ENCODE data around the gene TBR1.

The TBR1 gene
- total RNA-seq, result 0 to 0.49 (median 0.13) reads per million in 4 experiments

DNA sequence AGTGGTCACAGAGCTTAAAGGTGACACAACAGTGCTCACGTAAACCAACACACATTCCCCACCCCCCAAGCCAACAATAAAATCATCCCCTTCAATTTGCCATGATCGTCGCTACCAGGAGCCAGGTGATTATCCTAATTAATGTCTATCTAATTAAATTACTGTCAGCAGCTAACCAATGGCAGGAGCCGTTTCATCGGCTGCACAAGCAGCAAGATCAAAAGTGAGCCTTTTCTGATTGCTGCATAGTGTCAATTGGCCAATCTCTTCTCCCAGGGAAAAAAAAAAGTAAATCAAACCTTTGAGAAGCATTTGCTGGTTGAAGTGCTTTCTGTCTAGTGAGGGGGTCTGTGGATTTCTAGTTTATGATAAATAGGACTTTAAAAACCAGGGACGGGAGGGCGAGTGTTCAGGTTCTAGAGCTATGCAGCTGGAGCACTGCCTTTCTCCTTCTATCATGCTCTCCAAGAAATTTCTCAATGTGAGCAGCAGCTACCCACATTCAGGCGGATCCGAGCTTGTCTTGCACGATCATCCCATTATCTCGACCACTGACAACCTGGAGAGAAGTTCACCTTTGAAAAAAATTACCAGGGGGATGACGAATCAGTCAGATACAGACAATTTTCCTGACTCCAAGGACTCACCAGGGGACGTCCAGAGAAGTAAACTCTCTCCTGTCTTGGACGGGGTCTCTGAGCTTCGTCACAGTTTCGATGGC lies at the start of gene TBR1:
Gene TBR1, plus strand, starts transcription at position 311 of the 721 bp plus-strand sequence. Its CDS starts 114 bp downstream, at position 425.
- no peak for DNase-seq

DNA sequence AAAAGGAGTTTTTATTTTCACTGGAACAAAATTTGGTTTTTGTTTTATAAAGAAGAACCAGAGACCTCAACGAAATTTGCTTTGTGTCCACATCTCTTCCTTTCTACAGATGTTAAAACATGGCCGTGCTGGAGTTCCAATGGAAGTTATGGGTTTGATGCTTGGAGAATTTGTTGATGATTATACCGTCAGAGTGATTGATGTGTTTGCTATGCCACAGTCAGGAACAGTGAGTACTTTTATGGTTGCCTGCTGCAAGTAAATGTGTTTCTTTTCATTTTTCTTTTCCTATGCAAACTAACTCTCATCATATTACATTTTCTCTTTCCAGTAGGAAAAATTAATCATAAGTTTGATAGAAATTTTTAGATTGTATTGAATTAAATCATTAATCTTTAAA lies 48.4 kb upstream of the TBR1 start:
- no peak for DNase-seq

DNA sequence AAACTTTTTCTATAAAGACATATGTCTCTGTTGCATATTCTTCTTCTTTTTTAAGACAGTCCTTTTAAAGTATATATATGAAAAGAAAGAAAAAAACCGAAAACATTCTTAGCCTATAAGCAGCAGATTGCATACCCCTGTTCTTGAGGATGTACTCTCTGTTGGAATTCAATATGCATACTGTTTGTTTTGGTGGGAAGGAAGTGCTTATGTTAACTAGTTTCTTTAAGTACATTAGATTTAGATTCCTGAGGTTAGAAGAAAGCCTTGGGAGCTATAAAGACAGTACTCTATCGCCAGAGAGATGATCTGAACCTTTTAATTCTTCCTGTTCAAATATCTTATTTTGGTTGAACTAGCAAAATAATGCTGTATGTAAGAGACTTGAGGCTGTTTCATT lies 46.8 kb upstream of the TBR1 start:
- no peak for DNase-seq

DNA sequence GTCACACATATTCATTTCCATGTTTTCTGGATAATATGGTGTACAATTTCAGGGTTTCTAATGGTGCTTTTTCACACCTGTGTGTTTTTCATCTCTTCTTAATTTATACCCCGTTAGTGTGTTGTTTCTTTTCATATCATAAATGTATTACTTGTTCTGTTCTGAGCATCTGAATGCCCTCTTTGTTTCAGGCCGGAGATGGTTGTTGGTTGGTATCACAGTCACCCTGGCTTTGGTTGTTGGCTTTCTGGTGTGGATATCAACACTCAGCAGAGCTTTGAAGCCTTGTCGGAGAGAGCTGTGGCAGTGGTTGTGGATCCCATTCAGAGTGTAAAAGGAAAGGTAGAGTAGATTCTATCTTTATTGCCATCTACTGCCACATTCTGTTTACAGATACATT lies 45.1 kb upstream of the TBR1 start:
- no peak for DNase-seq

DNA sequence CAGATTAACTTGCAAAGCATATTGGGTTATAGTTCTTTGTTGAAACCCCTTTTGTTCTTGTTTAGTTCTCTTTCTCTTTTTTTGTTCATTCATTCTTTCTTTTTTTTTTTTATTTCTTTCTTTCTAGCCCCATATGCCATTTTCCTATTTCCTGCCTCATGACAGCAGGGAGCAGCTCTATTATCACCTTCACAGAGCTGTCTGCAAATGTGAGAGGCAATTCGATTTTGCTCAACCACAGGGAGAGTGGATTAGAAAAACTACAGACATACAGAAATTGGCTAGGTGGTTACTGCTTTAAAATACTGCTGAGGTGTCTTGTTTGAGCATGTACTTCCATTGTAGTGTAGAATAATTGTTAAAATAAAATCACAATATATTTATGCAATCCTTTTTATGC lies 44.2 kb upstream of the TBR1 start:
- no peak for DNase-seq

DNA sequence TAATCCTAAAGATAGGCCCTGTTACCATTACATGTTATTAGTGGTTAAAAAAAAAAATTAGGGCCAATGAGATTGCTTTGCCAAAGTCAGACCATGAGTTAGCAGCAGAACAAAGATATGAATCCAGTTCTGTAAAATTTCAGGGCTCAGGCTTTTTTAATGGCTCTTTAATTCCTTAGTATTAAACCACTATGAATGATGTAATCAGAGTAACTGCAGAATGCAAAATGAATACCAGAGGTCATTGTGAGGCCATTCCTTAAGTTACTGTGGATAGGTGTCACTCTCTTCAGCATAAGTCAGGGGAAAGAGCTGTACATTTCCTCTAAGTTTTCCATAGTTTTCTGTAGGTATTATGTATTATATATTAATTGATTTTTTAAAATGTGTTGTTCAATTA lies 42.2 kb upstream of the TBR1 start:
- DNase-seq, result no peak

DNA sequence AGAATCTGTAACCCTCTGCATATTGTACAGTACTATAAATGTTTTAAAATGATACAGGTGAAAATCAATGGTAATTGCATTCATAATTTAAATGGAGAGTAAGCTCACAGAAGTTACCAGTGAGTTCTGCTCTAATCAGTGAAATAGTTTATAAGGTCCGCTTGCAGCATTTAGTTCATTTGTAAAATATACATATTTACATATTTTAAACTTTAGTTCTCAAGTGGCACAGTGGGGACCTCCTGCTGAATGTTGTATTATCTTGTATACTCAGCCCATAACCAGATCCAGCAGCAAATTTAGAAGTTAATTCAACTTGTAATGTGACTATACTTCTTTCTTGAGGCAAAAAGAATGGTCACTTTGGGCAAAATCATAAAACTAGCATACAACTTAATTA lies 41.7 kb upstream of the TBR1 start:
- no peak for DNase-seq

DNA sequence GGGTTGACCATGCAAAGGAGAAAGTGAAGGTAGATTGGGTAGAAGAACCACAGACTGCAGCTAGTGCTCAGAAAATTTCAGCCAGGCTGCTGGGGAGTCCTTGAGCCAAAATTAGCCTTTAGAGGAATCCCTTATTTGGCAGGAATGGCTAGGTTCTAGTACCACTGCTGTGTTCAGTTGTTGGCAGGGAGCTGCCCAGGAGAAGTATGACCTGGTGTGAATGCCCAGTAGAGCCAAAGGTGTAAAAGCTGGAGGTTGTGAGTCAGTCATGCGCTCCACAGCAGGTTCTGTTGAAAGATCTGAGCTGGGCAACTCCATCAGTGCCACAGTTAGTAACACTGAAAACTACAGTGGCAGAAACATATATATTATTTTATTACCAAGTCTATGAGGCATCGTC lies 36.4 kb upstream of the TBR1 start:
- DNase-seq, result no peak

DNA sequence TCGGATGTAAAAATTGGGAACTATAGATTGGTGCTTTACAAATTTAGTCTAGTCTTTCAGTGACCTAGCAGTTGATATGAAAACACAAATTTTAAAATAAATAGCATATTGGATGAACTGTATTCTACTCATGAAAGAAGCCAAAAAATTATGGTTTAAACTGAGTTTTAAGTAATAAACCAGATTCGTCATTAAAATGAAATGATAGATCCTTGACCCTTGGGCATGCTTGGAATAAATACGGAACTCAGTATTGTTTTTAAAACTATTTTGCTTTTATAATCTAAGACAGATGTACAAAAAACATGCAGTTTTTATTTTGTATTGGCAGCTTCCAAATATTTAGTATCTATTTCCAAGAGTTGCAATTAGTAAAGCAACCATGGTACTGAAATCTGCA lies 34.6 kb upstream of the TBR1 start:
- no peak for DNase-seq

DNA sequence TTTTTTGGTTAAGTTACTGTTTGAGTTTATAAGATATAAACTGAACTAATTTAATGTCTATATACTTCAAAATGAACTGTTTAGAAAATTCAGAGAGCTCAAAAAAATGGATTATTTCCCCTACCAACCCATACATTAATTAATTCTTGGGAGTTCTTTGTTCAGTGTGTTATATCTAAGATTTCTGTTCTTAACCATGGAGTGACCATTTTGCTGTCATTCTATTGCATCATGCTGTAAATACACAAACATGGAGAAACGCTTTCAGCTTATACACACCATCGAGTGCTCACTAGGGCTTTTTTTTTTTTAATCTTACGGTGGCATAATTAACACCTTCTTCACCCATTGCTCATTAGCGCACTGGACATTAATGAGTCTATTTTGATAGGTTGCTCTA lies 33.4 kb upstream of the TBR1 start:
- no peak for DNase-seq

DNA sequence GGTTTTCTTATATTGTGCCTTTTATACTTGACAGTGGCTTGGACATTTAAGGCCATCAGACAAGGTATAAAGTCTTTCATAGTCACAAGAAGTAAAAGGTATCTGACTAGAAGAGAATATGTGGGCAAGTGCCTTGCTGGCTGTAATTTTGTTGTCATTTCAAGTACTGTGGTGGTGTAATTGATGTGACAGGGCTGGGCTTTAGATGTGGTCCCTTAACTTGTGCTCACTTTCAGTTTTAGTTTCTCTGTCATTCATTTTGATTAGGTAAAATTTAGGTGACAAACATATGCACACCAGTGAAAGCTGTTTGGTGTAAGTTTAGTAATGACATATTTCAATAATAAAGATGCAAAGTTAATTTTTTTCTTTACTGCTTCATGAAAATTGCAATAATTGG lies 31.2 kb upstream of the TBR1 start:
- DNase-seq, result no peak

DNA sequence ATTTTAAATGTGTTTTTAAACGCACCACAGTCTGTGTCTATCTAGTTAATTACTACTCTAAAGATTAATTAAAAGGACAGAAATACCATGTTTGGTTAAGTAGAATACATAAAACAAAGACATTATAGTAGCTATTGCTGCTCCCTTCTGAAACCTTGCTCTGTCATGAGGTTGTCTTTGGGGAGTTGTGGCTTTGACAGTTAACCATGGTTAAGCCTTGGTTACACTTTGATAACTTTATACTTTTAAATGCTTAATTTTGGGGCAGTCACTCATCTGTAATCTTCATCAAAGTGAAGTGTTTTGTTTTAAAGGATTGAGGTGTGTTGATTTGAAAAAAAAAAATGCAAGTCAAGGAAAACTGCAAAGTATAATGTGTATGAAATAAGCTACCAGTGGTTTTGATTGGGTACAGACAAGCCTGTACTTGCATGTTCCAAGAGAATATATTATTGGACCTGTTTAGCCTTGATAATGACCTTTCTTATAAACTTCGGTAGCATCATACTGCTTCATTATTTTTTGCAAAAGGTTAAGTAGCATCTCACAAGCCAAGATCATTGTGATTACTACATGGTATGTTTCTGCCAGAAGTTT lies 29.8 kb upstream of the TBR1 start:
- DNase-seq, result no peak

DNA sequence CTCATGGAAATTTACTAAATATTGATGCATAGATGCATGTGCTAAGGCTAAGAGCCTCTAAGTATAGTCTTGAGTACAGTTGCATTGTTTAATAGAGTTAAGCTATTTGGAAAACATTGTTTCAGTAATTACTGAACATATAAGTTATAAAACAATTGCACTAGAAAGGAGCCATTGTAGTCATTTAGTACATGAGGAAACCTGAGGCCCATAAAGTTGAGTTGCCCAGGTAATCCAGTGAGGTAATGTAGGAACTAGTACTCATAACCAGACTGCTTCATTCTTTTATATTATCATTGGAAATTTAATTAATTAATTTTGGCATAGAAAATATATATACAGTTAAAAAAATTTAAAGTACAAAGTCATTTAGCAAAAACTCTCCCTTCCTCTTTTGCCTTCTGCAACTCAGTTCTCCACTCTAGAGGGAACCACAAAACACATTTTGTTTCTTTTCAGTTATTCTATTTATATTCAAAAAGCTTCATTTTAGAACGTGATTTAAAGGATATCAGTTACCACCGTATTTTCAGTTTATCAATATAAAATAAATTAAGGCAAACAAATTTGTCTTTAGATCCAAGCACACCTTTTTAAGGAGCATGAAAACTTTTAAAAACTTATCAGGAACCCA lies 27.8 kb upstream of the TBR1 start:
- no peak for DNase-seq

DNA sequence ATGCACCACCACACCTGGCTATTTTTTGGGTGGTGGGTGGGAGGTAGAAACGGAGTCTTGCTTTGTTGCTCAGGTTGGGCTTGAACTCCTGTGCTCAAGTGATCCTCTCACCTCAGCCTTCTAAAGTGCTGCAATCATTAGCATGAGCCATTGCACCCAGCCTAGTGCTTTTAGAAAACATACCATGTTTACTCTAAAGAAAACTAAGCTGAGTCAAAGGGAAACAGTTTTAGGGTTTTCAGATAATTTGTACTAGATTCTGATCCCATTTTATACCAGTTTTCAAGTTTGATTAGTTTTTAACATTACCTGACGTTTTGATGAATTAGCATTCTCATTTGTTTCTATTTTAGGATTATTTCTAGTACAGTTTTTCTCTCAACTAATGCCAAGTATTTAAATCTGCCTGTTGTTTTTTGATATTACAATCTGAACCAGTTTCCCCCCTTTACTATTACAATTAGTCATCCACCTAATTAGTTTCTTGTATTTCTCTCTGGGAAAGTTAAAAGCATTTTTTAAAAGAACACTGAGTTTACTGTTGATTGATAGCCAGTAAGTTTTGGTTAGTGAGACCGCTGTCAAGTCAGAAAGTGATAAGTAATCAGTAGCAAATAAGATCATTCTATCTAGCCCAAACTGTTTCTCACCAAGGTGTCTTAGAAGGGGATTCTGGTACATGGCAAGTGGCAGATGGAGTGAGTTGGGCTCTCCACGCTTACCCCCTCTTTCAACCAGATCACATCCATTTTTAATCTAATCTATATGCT lies 24.2 kb upstream of the TBR1 start:
- DNase-seq, result no peak

DNA sequence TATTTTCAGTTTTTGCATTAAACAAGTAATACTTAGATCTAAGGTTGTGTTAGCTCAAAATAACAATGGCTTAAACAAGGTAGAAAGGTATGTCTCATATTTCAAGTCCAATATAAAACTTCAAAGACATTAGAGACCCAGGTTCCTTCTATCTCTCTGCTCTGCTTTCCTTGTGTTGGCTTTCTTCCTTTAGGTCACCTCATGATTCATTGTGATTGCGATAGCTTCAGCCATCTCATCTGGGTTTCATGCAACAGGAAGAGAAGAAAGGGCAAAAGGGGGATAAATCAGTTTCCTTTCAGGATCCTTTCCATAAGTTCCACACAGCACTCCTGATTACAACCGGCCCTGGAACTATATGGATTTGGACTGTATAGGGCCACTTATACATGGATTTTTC lies 16.0 kb upstream of the TBR1 start:
- DNase-seq, result no peak

DNA sequence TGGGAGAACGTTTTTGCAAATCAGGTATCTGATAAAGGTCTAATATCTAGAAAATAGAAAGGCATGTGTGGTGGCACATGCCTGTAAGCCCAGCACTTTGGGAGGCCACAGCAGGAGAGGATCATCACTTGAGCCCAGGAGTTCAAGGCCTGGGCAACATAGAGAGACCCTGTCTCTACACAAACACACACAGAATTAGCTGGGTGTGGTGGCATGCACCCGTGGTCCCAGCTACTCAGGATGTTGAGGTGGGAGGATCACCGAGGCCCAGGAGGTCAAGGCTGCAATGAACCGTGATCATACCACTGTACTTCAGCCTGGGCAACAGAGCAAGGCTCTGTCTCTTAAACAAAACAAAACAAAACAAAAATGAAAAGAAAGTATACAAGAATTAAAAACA lies 13.8 kb upstream of the TBR1 start:
- DNase-seq, result no peak

DNA sequence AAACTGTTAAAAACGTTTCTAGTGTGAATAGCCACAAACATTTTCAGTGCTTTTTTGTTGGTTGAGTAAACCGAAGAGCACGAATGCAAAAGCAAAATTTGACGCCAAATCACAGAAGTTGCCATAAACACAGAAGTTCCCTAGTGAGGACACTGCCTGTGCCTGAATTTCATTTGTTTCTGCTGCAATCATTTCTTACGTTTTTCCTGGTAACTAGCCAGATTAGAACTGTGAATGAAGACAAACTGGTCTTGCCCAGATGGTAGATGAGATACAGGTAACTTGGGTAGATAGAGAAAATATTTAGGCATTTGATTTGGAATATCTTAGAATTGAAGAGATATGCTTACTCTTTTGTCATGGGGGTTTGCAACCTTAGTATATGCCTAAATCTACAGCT lies 9.8 kb upstream of the TBR1 start:
- no peak for DNase-seq

DNA sequence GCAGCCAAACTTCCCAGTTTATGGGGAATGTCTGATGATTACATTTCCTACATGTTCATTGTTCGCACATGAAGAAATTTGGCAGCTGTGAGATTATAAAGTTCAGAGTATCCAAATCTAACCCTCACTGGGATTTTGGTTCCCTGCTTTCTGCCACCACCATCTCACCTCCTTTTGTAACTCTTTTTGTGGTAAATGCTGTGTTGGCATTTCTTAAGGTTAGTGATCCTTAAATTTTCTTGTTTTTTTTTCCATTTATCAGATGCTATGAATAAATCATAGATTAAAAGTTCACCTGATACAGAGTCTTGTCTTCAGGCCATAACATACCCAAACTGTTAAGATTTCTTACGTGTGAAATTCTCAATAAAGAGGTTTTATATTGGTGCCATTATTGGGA lies 8.5 kb upstream of the TBR1 start:
- no peak for DNase-seq

DNA sequence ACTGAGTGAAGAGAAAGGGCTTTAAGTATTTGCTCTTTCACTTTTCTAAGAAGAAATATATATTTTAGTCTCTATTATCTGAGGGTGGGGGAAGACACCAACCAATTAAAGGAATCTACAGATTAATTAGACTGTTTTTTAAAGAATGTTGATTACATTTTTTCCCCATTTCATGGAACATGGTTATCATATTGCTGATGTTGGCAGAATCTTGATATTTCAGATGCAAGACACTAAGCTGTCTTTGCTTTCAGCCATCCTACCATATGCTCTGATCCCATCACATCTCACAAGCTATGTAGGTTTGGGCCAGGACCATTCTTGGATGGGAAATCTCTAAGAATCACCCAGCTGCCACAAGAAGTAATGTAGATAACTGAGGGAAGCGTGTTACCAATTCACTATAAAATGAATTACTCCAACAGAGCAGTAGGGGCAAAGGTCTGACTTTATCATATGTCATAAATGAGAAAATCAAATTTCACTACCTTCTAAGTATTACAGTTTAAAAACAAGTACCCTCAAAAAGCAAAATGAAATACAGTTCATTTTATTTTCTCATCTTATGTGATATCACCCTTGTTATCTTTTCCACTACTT lies 6.7 kb upstream of the TBR1 start:
- DNase-seq, result no peak

DNA sequence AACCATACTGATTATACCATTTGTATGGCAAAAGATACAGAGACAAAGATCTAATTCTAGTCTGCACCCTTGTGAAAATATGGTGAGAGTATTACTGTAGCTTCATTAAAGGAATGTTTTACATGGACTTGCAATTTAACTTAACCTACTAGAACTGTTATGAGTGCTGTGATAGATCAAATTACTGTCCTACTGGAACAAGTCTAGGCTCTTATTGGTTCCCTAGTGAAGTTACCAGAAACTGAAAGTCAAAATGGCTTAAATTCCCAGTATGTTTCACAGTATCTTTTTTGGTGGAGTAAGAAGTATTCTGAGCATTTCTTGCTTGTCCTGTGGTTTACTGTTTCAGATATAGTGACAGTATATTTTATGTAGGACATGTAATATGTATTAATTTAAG lies 3.8 kb upstream of the TBR1 start:
- DNase-seq, result no peak

DNA sequence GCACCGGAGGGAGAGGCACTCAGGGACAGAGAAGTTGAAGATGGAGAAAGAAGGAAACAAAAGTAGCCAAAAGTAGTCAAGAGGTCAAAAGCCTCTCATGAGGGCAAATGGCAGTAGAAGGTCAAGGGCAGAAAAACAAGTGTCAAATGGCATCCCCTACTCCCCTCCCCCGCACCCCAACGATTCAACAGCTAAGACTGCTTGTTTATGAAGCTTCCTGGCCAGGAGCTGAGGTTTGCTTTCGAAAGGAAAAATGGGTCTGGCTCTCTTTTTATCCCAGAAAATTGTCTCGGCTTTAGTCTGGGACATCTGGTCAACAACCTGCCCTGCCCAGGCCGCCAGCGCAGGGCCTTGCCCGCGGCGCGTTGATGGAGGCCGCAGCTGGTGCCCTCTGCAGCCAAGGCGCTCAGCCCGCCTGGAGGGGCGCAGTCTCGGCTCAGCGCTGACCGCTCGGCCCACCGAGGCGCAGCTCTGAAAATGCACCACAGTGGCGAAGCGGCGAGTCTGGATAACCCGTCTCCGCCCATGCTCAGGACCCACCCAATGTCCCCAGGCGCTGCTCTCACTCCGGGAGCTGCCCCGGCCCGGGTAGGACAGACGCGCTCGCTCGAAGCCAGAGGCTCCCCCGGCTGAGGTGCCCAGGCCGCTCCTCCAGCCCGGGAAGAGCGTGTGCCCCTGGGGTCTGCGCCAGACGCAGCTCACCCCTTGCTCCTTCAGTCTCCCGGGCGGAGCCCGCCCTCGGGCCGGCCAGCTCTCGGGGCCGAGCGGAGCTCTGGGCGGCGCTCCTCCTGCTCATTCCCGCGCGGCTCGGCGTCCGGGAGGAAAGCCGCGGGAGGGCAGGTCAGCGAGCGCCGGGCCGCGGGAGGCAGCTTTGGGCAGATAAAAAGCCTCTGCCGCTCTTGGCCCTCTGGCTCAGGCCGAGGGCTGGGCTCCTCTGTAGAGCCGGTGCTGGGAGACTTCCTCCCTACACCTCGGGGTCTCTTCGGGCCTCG lies 1.8 kb upstream of the TBR1 start:
- no peak for DNase-seq

Data from effector CD8-positive, alpha-beta T cell (primary cell).